ENCODE results near the gene NR2F1-AS1.

DNA sequence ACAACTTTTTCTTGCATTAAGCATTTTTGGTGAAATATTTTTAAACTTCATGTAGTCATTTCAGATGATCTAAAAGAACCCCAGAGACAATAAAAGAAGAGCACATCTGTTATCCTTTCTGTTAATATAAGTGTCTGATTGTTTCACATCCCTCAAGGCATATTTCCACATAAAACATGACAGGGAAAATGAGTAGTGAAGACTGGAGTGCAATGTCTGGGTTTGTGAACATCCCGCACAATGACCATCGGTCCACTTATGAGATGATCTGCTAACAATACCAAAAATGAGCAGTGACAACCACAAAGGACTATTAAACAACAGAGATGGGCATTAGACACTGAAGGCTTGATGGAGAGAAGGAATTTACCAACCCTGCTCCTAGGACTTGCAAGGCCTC, 209.1 kb downstream of the NR2F1-AS1 start:
- TF ChIP-seq, protein P1, sequence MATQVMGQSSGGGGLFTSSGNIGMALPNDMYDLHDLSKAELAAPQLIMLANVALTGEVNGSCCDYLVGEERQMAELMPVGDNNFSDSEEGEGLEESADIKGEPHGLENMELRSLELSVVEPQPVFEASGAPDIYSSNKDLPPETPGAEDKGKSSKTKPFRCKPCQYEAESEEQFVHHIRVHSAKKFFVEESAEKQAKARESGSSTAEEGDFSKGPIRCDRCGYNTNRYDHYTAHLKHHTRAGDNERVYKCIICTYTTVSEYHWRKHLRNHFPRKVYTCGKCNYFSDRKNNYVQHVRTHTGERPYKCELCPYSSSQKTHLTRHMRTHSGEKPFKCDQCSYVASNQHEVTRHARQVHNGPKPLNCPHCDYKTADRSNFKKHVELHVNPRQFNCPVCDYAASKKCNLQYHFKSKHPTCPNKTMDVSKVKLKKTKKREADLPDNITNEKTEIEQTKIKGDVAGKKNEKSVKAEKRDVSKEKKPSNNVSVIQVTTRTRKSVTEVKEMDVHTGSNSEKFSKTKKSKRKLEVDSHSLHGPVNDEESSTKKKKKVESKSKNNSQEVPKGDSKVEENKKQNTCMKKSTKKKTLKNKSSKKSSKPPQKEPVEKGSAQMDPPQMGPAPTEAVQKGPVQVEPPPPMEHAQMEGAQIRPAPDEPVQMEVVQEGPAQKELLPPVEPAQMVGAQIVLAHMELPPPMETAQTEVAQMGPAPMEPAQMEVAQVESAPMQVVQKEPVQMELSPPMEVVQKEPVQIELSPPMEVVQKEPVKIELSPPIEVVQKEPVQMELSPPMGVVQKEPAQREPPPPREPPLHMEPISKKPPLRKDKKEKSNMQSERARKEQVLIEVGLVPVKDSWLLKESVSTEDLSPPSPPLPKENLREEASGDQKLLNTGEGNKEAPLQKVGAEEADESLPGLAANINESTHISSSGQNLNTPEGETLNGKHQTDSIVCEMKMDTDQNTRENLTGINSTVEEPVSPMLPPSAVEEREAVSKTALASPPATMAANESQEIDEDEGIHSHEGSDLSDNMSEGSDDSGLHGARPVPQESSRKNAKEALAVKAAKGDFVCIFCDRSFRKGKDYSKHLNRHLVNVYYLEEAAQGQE (IDR thresholded peaks at IDR 0.05; ENCODE audit: unreplicated experiment): no peak
- TF ChIP-seq, protein P2, sequence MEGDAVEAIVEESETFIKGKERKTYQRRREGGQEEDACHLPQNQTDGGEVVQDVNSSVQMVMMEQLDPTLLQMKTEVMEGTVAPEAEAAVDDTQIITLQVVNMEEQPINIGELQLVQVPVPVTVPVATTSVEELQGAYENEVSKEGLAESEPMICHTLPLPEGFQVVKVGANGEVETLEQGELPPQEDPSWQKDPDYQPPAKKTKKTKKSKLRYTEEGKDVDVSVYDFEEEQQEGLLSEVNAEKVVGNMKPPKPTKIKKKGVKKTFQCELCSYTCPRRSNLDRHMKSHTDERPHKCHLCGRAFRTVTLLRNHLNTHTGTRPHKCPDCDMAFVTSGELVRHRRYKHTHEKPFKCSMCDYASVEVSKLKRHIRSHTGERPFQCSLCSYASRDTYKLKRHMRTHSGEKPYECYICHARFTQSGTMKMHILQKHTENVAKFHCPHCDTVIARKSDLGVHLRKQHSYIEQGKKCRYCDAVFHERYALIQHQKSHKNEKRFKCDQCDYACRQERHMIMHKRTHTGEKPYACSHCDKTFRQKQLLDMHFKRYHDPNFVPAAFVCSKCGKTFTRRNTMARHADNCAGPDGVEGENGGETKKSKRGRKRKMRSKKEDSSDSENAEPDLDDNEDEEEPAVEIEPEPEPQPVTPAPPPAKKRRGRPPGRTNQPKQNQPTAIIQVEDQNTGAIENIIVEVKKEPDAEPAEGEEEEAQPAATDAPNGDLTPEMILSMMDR (conservative IDR thresholded peaks at IDR 0.05; ENCODE audit: low read depth in 2 of 2): no peak
- no peak for TF ChIP-seq CREB1 (CRISPR knock-in tag; IDR thresholded peaks at IDR 0.05; ENCODE audit: low read depth)
- TF ChIP-seq POLR2AphosphoS5 (IDR thresholded peaks at IDR 0.05; ENCODE audit: low read depth): no peak
- no peak for TF ChIP-seq EZH2 (IDR thresholded peaks at IDR 0.05; ENCODE audit: low read depth, unreplicated experiment)
